Aorta (tissue), 5 donors: ENCODE measurements around the gene PTTG1. TPM values are rescaled to one million over a fixed set of nuclear protein-coding genes. Genes with fewer than 3 reads are reported as not detected.
A peak's percentile ranks its signal among the peaks of the same experiment; 100 is the strongest.

ENCODE experiments used
- ATAC-seq: fragments of 200-7000 bp; cut with Tn5 transposase; one replicate; pipeline ENCODE4 v1.9.1; 2022; ENCODE audit warnings: moderate library complexity; ENCODE audit not compliant: low FRiP score
- DNase-seq, 2 donors: peaks; one replicate each; pipeline ENCODE4 v3.0.0-alpha.2; 2020
- H3K27ac ChIP-seq, 2 donors: one replicate each; pipeline ENCODE4 v1.5.1; 2013; ENCODE audit warnings: low read length in 2 of 2, mild to moderate bottlenecking in 2 of 2, moderate library complexity in 2 of 2, control low read depth in 1 of 2, inconsistent platforms in 1 of 2, low read depth in 1 of 2
- H3K27me3 ChIP-seq, 2 donors: one replicate each; pipeline ENCODE4 v1.6.1; 2013; ENCODE audit warnings: control low read depth in 1 of 2, low read length in 1 of 2, mild to moderate bottlenecking in 1 of 2, moderate library complexity in 1 of 2; ENCODE audit not compliant: insufficient read depth in 2 of 2, control insufficient read depth in 1 of 2
- H3K36me3 ChIP-seq, 2 donors: one replicate each; pipeline ENCODE4 v1.6.1; 2013; ENCODE audit warnings: control low read depth in 1 of 2, low read length in 1 of 2, mild to moderate bottlenecking in 1 of 2; ENCODE audit not compliant: insufficient read depth in 2 of 2, control insufficient read depth in 1 of 2
- H3K4me1 ChIP-seq, 2 donors: one replicate each; pipeline ENCODE4 v1.6.1; 2013; ENCODE audit warnings: low read length in 2 of 2, control low read depth in 1 of 2, mild to moderate bottlenecking in 1 of 2, moderate library complexity in 1 of 2; ENCODE audit not compliant: insufficient read depth in 2 of 2, control insufficient read depth in 1 of 2
- H3K4me3 ChIP-seq, 2 donors: one replicate each; pipeline ENCODE4 v1.5.1; 2013; ENCODE audit warnings: low read length in 2 of 2, control low read depth in 1 of 2, mild to moderate bottlenecking in 1 of 2
- H3K9me3 ChIP-seq: one replicate; pipeline ENCODE4 v1.6.1; 2013; ENCODE audit warnings: mild to moderate bottlenecking, low read length; ENCODE audit not compliant: control insufficient read depth
- WGBS, 2 donors: extraction: QIAGEN DNeasy Blood & Tissue Kit; methylation state at CpG; one replicate each; pipeline ENCODE4 v1.1.7; 2013; 5-methylcytosine and 5-hydroxymethylcytosine counted together
- intact Hi-C, 2 donors: fragments of 100-400 bp; cut with DNase I; formaldehyde crosslinking; loops; one replicate each; pipeline versions ENCODE4 v1.14.2 to v1.15.0; 2022
- polyA plus RNA-seq, 2 donors: library from polyadenylated mRNA; stranded (reverse); fragments of 200-250 nt; gene quantifications; one replicate each; pipeline ENCODE4 v1.2.3, GENCODE V29; 2013
- total RNA-seq, 2 donors: library from RNA; stranded (reverse); fragmentation: NEBNext Ultra II Directional; extraction: Animal tissue kit (Norgen Biotek cat#: 25700); gene quantifications; one replicate each; pipeline ENCODE4 v1.2.1, GENCODE V29; 2021
- donor health status: healthy with polysubstance abuse.
- donor health status: Bipolar disorder and iron deficiency.
- donor health status: DM: no; HTN: no; CAD: no.
- donor health status: DM: no; HTN: no; CAD: no.
- donor health status: DM: yes; HTN: yes; CAD: no.

Gene PTTG1
- total and polyA plus RNA-seq, 4 donors = 3.0 to 18.7 (median 5.0) TPM

DNA sequence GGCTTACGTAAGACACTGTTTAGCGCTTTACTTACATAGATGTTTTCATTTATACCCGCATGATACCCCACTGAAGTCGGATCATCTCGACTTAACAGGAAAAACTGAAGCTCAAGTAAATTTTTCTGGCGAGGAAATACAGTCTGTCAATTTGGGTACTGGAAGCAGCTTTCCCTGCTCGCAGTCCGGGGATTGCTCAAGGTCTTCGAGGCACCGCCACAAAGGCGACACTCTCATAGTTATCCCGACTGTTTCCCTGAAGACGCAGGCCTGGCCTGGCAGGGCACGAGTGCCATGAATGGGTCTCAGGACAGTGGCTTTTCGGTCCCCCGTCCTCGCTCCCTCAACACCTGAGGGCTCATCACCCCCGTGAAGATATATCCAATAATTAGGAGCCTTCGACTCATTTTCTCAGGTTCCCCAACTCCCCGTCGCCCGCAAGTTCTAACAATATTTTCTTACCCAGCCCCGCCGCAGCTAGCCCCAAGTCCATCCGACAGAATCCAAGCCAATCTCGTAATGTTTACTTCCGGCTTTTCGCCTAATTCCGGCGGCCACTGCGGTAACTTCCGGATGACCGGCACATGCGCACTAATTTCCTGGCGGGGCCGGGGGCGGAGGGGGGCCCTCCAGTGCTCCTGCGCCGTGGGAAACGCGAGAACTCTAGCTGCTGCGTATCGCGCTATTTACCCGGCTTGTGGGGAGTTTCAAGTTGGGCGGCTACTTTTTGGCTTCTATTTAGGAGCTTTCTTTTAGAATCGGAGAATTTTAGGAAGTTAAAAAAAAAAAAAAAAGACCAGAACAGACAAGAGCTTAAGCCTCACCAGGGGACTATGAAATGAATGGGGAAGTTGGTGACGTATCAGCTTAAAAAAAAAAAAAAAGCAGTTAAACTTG, 2.8 kb upstream of the PTTG1 start, which contains the start of gene SLU7:
TSS of gene SLU7 (minus strand) at position 521 of the 897 bp plus-strand sequence. CDS start 3,787 bp downstream, outside the sequence.
- intact Hi-C loops = no loop called here
- Histone ChIP-seq H3K27me3 (no peaks in the 10 kb centered on the region), H3K4me1 (no peaks in the 10 kb centered on the region), H3K4me3 (peak within 1 kb of the TSS; percentile 68 to 95), H3K27ac (peak within 1 kb of the TSS; percentile 89 to 90), H3K9me3 (no peaks in the 10 kb centered on the region), H3K36me3 (no peaks in the 10 kb centered on the region)
- DNase-seq (peak; percentile 96 to 98), ATAC-seq (peak; percentile 95)
- WGBS, 2 donors = 0 to 1% methylated on average over 48 of the region's 48 CpGs

GRCh38 chr5:160419458-160420330, 2.0 kb upstream of the PTTG1 start:
- DNase-seq (no peak), ATAC-seq (no peak)
- peak overlapping the region; percentile 68 to 82 for H3K4me3 ChIP-seq
- H3K4me1 ChIP-seq = no peaks in the 10 kb centered on the region
- intact Hi-C loops = no loop called here
- no peaks in the 10 kb centered on the region for H3K27me3 ChIP-seq
- WGBS, 2 donors = 35% methylated on average over 11 of the region's 11 CpGs
- peak overlapping the region; percentile 52 to 90 for H3K27ac ChIP-seq
- H3K9me3 ChIP-seq = no peaks in the 10 kb centered on the region
- H3K36me3 ChIP-seq = no peaks in the 10 kb centered on the region

DNA sequence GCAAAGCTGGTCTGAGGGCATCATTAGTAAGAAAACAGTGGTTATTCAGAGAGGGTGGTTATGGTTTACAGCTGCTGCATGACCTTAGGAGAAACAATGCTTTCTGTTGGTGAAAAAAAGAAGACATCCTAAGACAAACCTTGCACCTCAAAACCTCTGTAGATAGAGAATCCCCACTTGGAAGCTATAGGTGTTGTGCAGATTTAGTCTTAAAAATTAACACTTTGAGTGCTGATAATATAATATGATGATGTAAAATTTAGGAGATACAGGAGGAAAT, 1.4 kb upstream of the PTTG1 start:
- Histone ChIP-seq H3K27me3 (no peaks in the 10 kb centered on the region), H3K9me3 (no peaks in the 10 kb centered on the region), H3K4me3 (no peak overlapping the region), H3K4me1 (no peaks in the 10 kb centered on the region), H3K27ac (no peak overlapping the region), H3K36me3 (no peaks in the 10 kb centered on the region)
- DNase-seq (no peak), ATAC-seq (no peak)
- intact Hi-C loops = no loop called here

GRCh38 chr5:160423099-160423498, 1.4 kb downstream of the PTTG1 start:
- H3K4me3 ChIP-seq = no peak overlapping the region
- H3K27ac ChIP-seq = no peak overlapping the region
- WGBS, 2 donors = 45 to 48% methylated on average over 2 of the region's 2 CpGs
- no peaks in the 10 kb centered on the region for H3K36me3 ChIP-seq
- ATAC-seq (no peak), DNase-seq (no peak)
- intact Hi-C loops = no loop called here
- H3K27me3 ChIP-seq = no peaks in the 10 kb centered on the region
- no peaks in the 10 kb centered on the region for H3K4me1 ChIP-seq
- H3K9me3 ChIP-seq = no peaks in the 10 kb centered on the region

GRCh38 chr5:160427607-160428006, 6.0 kb downstream of the PTTG1 start:
- Histone ChIP-seq H3K4me1 (no peaks in the 10 kb centered on the region), H3K36me3 (no peaks in the 10 kb centered on the region), H3K27ac (no peak overlapping the region), H3K4me3 (no peak overlapping the region), H3K9me3 (no peaks in the 10 kb centered on the region), H3K27me3 (no peaks in the 10 kb centered on the region)
- WGBS, 2 donors = 96 to 98% methylated on average over 4 of the region's 4 CpGs
- DNase-seq = no peak
- intact Hi-C loops = no loop called here
- ATAC-seq = no peak

DNA sequence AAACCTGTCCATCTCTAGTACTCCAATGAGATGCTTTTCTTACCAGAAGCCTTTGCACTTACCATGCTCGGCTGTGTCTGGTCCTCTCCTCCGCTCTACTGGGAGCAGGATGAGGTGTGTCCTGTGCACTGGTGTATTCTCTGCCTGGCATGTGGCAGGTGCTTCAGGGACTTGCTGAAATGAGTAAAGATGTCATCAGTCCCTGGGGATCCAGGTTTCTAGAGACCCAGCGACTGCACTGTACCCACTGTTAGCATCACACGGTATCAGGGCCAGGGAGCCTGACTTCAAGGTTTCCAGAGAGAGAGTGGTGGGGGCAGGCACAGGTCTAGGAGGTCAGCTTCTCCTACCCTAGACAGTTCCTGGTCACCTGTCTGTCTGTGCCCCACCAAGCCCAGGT, 10.5 kb downstream of the PTTG1 start:
- WGBS, 2 donors = 93 to 97% methylated on average over 4 of the region's 4 CpGs
- H3K4me1 ChIP-seq = no peaks in the 10 kb centered on the region
- intact Hi-C loops = no loop called here
- ATAC-seq (no peak), DNase-seq (no peak)
- H3K36me3 ChIP-seq = no peaks in the 10 kb centered on the region
- H3K9me3 ChIP-seq = no peaks in the 10 kb centered on the region
- H3K4me3 ChIP-seq = no peak overlapping the region
- no peak overlapping the region for H3K27ac ChIP-seq
- no peaks in the 10 kb centered on the region for H3K27me3 ChIP-seq

- H3K27ac ChIP-seq = no peak overlapping the region
- DNase-seq = no peak
- no peaks in the 10 kb centered on the region for H3K9me3 ChIP-seq
- H3K36me3 ChIP-seq = no peaks in the 10 kb centered on the region
- no peak for ATAC-seq
- no peaks in the 10 kb centered on the region for H3K27me3 ChIP-seq
- no peak overlapping the region for H3K4me3 ChIP-seq
- H3K4me1 ChIP-seq = no peaks in the 10 kb centered on the region
- intact Hi-C loops = no loop called here
- WGBS, 2 donors = 92 to 94% methylated on average over 7 of the region's 7 CpGs
Measured at GRCh38 chr5:160432787-160433186, 11.1 kb downstream of the PTTG1 start.

GRCh38 chr5:160434022-160434531, 12.4 kb downstream of the PTTG1 start:
- WGBS, 2 donors = 71 to 73% methylated on average over 9 of the region's 9 CpGs
- Histone ChIP-seq H3K36me3 (no peaks in the 10 kb centered on the region), H3K9me3 (no peaks in the 10 kb centered on the region), H3K4me1 (no peaks in the 10 kb centered on the region), H3K4me3 (no peak overlapping the region), H3K27ac (no peak overlapping the region), H3K27me3 (no peaks in the 10 kb centered on the region)
- intact Hi-C loops = no loop called here
- DNase-seq (no peak), ATAC-seq (no peak)
